GM18909 (cell line): ENCODE results near the gene BAZ2B.
"Not testable (repeated sequence)": the region's sequence is repeated elsewhere in the genome, so short reads cannot be mapped to it uniquely, and the experiment has no call there.

Experiments used
- ATAC-seq: cut with Tn5 transposase; IDR thresholded peaks from one replicate; pipeline ENCODE4 v1.9.1; 2021; ENCODE audit warnings: mild to moderate bottlenecking; ENCODE audit not compliant: unreplicated experiment, poor library complexity

The BAZ2B gene

DNA sequence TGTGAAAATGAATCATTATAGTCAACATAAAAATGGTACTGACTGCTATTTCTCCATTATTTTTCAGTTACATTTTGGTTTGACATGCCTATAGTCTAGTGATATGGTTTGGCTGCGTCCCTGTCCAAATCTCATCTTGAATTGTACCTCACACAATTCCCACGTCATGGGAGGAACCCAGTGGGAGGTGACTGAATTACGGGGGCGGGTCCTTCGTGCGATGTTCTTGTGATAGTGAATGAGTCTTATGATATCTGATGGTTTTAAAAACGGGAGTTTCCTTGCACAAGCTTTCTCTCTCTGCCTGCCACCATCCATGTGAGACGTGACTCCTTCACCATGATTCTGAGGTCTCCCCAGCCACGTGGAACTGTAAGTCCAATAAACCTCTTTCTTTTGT lies 70.3 kb downstream of the BAZ2B start:
- ATAC-seq, result no peak

DNA sequence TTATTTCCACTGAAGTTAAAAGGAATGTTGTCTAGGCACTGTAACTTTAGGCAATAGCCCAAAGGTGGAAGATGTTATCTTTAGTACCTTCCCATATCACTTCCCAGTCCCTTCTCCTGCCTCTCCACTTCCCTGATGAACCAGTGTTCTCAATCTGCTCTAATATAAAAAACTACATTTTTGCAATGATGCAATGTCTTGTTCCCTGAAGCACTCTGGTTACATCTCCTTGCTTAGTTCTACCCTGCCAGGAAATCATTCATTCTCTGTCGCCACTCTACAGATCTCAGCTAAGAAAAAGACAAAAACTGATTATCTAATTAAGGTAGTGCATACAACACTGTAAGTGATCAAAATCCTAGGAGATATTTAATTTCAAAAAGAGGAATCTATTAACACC lies 71.3 kb downstream of the BAZ2B start:
- ATAC-seq, result no peak

- no peak for ATAC-seq
These were observed 74.2 kb downstream of the BAZ2B start for GRCh38 chr2:159542101-159542500.

- ATAC-seq, result no peak
These were observed 76.6 kb downstream of the BAZ2B start for GRCh38 chr2:159539701-159540100.

- ATAC-seq, result no peak
These were observed 77.5 kb downstream of the BAZ2B start for GRCh38 chr2:159538801-159539200.

GRCh38 chr2:159535261-159535660 lies 81.1 kb downstream of the BAZ2B start:
- ATAC-seq, result not testable (repeated sequence)

- ATAC-seq, result no peak
These were observed 84.9 kb downstream of the BAZ2B start for GRCh38 chr2:159531475-159531874.

- ATAC-seq, result no peak
These were observed 89.9 kb downstream of the BAZ2B start for GRCh38 chr2:159526433-159526832.

DNA sequence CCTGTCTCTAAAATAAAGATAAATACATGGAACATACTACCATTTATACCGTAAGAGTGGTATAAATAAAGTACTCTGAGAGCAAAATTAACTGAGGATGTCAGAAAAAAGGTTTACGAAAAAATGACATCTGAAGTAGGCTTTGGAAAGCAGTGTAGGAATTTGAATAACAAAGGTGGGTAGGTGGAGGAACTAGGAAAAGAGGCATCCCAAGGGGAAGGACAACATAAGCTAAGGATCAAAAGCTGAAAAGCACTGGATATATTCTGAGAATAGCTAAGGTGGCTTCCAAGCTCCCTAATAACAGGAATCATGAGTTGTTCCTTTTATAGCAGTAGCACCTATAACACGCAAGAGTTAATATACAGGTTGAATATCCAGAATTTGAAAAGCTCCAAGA lies 91.3 kb downstream of the BAZ2B start:
- no peak for ATAC-seq

GRCh38 chr2:159521272-159521671 lies 95.1 kb downstream of the BAZ2B start:
- no peak for ATAC-seq

DNA sequence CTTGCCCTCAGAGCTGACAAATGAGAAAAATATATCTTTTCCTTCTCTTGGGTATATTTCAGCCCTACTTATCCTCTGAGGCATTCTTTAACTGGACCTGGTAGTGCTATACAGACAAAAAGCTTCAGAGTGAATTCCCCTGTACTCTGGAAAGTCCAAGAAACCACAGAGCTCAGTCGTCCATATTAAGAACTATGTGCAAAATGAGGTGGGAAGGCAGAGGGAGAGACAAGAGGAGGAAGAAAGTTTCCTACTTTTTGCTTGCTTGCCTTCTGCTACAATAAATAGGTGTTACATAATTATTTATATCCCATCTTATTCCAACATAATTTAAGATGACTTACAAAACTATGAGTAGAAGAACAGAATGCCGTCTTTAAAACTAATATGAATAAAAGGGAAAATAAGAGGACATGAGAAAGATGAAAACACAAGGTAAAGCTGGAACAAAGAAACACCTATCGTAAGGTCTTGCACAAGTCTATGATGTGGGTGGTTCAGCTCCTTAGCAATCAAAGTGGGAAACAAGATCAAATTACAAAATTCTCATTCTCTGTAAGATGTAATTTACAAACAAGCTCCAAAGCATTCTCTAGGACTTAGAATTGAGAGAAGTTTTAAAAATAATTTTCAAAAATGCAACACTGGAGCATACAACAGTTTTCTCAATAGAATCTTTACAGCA lies 97.9 kb downstream of the BAZ2B start:
- ATAC-seq, result no peak

GRCh38 chr2:159516241-159516758 lies 100.0 kb downstream of the BAZ2B start:
- ATAC-seq, result peak; percentile 91

DNA sequence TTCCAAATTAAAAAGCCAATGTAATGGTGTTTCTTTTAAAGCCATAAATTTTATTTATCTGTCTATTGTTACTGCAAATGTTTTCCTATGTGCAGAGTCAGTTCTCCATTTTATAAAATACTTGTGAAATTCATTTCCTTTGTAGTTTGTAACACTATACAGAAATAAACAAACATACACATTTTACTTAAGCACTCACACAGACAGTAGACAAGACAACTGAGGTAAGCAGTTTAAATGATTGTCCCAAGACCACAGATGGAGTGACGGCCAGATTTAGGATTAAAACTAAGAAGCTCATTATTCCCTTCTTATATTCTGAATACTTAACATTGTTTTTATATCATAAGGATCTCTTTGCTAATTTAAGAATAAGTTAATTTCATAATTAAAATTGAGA lies 100.9 kb downstream of the BAZ2B start:
- no peak for ATAC-seq

GRCh38 chr2:159513745-159514144 lies 102.6 kb downstream of the BAZ2B start:
- no peak for ATAC-seq

GRCh38 chr2:159508140-159508539 lies 108.2 kb downstream of the BAZ2B start:
- no peak for ATAC-seq

GRCh38 chr2:159506764-159507440 lies 109.4 kb downstream of the BAZ2B start:
- no peak for ATAC-seq

DNA sequence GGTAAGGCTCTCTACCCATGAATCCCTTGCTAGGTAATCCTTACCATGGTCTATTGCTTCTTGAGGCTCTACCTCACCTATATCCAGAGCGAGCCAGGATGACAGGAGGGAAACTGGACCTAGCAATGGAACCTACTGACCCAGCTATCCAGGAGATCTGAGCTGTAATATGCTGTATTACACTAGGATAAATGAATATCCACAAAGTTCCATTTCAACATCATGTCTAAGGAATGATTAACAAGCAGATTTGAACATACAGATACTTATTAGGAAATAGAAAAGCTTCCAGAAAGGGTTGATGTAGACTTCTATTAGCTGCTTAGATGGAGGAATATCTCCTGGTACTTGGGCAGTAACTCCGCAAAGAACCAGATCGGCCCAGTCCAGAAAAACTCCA lies 110.1 kb downstream of the BAZ2B start:
- no peak for ATAC-seq

DNA sequence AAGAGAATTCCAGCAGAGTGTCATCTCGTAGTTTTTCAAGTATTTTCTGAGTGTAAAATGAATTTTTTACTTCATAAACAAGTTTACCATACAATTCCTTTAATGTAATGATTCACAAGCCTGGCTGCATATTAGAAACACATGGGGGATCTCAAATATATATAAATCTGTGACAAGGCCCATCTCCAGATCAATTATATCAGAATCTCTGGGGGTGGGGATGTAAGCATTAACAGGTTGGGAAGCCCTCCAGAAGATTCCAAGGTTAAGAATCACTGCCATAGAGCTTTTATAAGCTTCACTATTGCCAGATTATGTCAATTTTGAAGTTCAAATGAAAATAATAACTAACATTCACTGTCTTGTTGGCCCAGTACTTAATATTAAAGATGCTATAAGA lies 111.2 kb downstream of the BAZ2B start:
- ATAC-seq, result no peak

- ATAC-seq, result no peak
These were observed 114.6 kb downstream of the BAZ2B start for GRCh38 chr2:159501743-159502142.

DNA sequence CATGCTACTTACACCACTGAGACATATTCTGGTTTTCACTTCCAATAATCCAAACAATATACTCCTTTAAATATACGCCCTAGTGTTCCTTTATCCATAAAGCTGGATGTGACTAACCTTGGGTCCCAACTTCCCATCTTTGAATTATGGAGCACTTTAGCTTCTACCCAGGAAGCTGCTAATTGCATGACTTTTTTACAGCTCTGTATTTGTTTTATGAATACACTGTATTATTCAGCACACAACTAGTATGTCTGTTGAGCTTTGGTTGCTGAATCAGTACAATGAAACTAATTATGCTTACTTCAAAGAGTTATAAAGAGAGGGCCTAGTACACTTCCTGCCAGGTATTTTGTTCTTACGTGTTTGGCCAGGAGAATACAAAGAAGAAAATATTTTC lies 118.5 kb downstream of the BAZ2B start:
- ATAC-seq, result no peak

DNA sequence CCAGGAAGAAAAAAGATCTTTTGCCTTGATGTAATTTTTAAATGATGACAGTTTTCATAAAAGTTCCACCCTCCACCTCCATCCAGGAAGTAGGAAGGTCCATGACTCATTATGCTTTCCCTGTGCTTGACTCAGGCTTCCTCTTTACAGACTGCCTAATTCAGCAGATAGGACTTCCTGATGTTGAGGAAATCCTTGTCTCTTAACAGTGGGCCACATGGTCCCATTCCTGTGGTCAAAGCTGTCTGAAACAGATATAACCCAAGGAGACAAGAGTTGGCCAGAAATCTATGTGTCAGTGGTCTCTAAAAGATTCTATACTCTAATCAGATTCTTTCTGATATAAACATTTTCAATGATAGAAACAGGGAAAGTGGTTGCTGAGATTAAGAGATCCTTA lies 119.1 kb downstream of the BAZ2B start:
- no peak for ATAC-seq

DNA sequence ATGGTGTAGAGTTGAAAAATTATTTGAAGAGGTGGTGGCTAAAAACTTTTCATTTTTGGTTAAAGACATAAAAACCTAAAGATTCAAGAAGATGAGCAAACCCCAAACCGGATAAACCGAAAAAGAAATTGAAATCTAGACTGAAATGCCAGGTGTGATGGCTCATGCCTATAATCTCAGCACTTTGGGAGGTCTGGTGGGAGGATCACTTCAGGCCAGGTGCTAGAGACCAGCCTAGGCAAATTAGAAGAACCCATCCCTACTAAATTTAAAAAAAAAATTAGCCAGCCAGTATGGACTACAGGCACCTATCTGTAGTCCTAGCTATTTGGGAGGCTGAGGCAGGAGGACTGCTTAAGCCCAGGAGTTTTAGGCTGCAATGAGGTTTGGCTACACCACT lies 126.9 kb downstream of the BAZ2B start:
- ATAC-seq, result no peak
